Lower leg skin (tissue), 4 donors: ENCODE measurements around the gene MBD5. TPM values are rescaled to one million over a fixed set of nuclear protein-coding genes. Genes with fewer than 3 reads are reported as not detected.

ENCODE experiments used
- DNase-seq, 2 donors: peaks; one replicate each; pipeline ENCODE4 v3.0.0-alpha.2; 2019; ENCODE audit warnings: low spot score in 2 of 2
- H3K4me3 ChIP-seq: fragments of 200-600 bp; sonication (generic); 2 replicates; pipeline ENCODE4 v1.5.1; 2017; ENCODE audit warnings: mild to moderate bottlenecking, low read depth; ENCODE audit not compliant: poor library complexity, severe bottlenecking
- POLR2A ChIP-seq, 2 donors: fragments of 450-650 bp; IDR thresholded peaks; one replicate each; pipeline ENCODE4 v1.6.1; 2016 to 2017; ENCODE audit warnings: antibody characterized with exemption in 2 of 2, mild to moderate bottlenecking in 1 of 2, moderate library complexity in 1 of 2
- WGBS, 2 donors: methylation state at CpG; one replicate each; pipeline ENCODE4 v1.1.5; 2018; 5-methylcytosine and 5-hydroxymethylcytosine counted together
- intact Hi-C: fragments of 100-400 bp; cut with DNase I; formaldehyde crosslinking; loops from one replicate; pipeline ENCODE4 v1.15.0; 2023; ENCODE audit warnings: low total_unique reads
- total RNA-seq, 4 donors: library from RNA; depleted of rRNA; stranded (reverse); fragments of >200 nt; gene quantifications; one replicate each; pipeline ENCODE4 v1.1.0, GENCODE V29; 2016
- TF ChIP-seq, protein P1 (sequence below), 3 donors: fragments of 450-650 bp; IDR thresholded peaks; one replicate each; pipeline ENCODE4 v1.5.1; 2016; ENCODE audit warnings: antibody characterized with exemption in 3 of 3, mild to moderate bottlenecking in 3 of 3, moderate library complexity in 2 of 3

The MBD5 gene
- total RNA-seq, 4 donors from 2014 or later: 13.5 to 22.3 (median 17.4) TPM

DNA sequence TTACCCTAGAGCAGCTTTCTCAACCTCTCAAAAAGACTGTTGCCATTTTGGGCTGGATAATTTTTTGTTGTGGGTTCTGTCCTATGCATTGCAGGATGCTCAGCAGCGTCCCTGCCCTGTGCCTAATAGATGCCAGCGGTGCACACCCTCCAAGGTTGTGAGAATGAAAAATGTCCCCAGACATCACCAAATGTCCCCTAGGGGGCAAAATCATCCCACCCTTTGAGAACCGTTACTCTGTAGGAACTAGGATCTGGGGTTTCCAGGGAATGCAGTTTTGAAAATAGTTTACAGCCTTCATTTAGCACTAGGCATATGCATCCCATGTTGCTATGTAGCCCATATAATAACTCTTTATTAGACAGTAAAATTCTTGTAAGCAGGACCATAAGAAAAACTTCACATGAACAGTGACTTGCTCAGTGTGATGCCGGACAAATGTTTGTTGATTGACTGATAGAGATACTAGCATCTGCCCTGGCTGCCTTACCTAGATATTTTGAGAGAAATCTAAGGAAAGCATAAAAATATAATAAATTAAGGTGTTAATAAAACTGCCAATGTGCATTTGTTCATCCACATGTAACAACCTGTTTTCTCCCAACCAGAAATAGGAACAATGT, 544.5 kb downstream of the MBD5 start:
- intact Hi-C loops: no loop called here
- WGBS, 2 donors: 56 to 58% methylated on average over 4 of the region's 4 CpGs
- DNase-seq: no peak
- H3K4me3 ChIP-seq: no peak overlapping the region
- TF ChIP-seq POLR2A (IDR thresholded peaks at IDR 0.05): no peak
- TF ChIP-seq, protein P1, sequence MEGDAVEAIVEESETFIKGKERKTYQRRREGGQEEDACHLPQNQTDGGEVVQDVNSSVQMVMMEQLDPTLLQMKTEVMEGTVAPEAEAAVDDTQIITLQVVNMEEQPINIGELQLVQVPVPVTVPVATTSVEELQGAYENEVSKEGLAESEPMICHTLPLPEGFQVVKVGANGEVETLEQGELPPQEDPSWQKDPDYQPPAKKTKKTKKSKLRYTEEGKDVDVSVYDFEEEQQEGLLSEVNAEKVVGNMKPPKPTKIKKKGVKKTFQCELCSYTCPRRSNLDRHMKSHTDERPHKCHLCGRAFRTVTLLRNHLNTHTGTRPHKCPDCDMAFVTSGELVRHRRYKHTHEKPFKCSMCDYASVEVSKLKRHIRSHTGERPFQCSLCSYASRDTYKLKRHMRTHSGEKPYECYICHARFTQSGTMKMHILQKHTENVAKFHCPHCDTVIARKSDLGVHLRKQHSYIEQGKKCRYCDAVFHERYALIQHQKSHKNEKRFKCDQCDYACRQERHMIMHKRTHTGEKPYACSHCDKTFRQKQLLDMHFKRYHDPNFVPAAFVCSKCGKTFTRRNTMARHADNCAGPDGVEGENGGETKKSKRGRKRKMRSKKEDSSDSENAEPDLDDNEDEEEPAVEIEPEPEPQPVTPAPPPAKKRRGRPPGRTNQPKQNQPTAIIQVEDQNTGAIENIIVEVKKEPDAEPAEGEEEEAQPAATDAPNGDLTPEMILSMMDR (IDR thresholded peaks at IDR 0.05): no peak

Other genes with a start within 250 kb of the MBD5 start
- gene ACVR2A, start 176.1 kb upstream of the MBD5 start, total RNA-seq: 10 to 100 TPM; 44.4 to 75.4 (median 62.0) TPM
- gene ORC4, start 354 bp upstream of the MBD5 start, total RNA-seq: 10 to 100 TPM; 21.6 to 59.4 (median 38.8) TPM